ENCODE results near the gene MYO3B. TPM values are rescaled to one million over a fixed set of nuclear protein-coding genes. Genes with fewer than 3 reads are reported as not detected.

The MYO3B gene
- total RNA-seq, 1 experiment from 2014 or later, result 0.09 TPM

DNA sequence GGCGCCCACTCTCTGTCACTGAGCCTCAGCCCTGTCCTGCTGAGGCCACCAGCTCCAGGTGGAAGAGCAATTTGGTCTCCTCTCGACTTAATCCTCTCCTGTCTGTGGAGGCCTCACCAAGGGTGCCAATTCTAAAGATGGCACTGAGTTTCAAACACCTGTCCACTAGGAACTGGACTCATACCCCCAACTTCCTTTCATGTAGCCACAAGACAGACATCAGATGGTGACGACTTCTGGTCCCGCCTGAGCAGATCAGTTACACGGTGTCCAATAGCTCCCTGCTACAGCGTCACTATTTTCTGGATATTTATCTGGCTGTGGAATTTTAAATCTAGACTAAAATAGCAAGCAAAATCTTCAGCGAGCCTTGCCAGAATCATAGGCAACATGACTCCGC, 512.7 kb downstream of the MYO3B start:
- Mint-ChIP-seq H3K27me3 (ENCODE audit: insufficient read depth, unreplicated experiment) (no peaks in the 10 kb centered on the region), H3K4me3 (ENCODE audit: unreplicated experiment) (no peak overlapping the region), H3K27ac (ENCODE audit: unreplicated experiment) (no peak overlapping the region), H3K9me3 (ENCODE audit: unreplicated experiment) (no peaks in the 10 kb centered on the region), H3K4me1 (ENCODE audit: low read depth, unreplicated experiment) (peaks cover 7% of the 10 kb centered on the region), H3K36me3 (ENCODE audit: insufficient read depth, unreplicated experiment) (no peaks in the 10 kb centered on the region)
- DNase-seq, result no peak
- ChIA-PET CTCF (no interaction called here), POLR2A (no interaction called here)
- intact Hi-C loops (cut with micrococcal nuclease; ENCODE audit: unreplicated experiment), result no loop called here
- no TSS peak for BruUV-seq (replicated peaks)
- H3K9me3 ChIP-seq, result no peaks in the 10 kb centered on the region
- no peaks in the 10 kb centered on the region for H3K27me3 ChIP-seq (replicated peaks; ENCODE audit: control insufficient read depth, insufficient read depth, low read length)
- H3K4me3 ChIP-seq (ENCODE audit: low read depth, low read length), result no peak overlapping the region
- H3K36me3 ChIP-seq (ENCODE audit: control insufficient read depth, insufficient read depth, low read length), result no peaks in the 10 kb centered on the region
- TF ChIP-seq, protein P1, sequence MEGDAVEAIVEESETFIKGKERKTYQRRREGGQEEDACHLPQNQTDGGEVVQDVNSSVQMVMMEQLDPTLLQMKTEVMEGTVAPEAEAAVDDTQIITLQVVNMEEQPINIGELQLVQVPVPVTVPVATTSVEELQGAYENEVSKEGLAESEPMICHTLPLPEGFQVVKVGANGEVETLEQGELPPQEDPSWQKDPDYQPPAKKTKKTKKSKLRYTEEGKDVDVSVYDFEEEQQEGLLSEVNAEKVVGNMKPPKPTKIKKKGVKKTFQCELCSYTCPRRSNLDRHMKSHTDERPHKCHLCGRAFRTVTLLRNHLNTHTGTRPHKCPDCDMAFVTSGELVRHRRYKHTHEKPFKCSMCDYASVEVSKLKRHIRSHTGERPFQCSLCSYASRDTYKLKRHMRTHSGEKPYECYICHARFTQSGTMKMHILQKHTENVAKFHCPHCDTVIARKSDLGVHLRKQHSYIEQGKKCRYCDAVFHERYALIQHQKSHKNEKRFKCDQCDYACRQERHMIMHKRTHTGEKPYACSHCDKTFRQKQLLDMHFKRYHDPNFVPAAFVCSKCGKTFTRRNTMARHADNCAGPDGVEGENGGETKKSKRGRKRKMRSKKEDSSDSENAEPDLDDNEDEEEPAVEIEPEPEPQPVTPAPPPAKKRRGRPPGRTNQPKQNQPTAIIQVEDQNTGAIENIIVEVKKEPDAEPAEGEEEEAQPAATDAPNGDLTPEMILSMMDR (IDR thresholded peaks at IDR 0.05; ENCODE audit: insufficient read depth in 1 of 2, low read depth in 1 of 2, low read length in 1 of 2, severe bottlenecking in 1 of 2, unreplicated experiment in 1 of 2), result no peak
- no peaks in the 10 kb centered on the region for H3K4me1 ChIP-seq

DNA sequence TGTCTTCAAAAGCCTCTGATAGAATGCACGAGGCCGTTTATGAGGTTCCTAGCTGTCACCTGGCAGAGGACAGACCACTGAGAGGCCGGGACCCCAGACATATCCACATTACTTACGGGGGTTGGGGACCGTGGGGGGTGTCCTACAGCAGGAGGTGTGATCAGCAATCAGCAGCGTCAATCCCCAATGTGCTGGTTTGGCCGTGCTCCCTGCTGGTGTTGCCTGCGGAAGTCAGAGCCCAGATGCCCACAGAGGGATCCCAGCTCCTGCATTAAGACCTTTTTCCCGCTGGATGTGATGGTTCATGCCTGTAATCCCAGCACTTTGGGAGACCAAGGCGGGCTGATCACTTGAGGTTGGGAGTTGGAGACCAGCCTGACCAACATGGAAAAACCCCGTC, 516.4 kb downstream of the MYO3B start:
- intact Hi-C loops (cut with micrococcal nuclease; ENCODE audit: unreplicated experiment), result no loop called here
- ChIA-PET CTCF (no interaction called here), POLR2A (no interaction called here)
- Mint-ChIP-seq H3K27me3 (ENCODE audit: insufficient read depth, unreplicated experiment) (no peaks in the 10 kb centered on the region), H3K36me3 (ENCODE audit: insufficient read depth, unreplicated experiment) (no peaks in the 10 kb centered on the region), H3K4me1 (ENCODE audit: low read depth, unreplicated experiment) (peaks cover 15% of the 10 kb centered on the region), H3K4me3 (ENCODE audit: unreplicated experiment) (no peak overlapping the region), H3K9me3 (ENCODE audit: unreplicated experiment) (no peaks in the 10 kb centered on the region), H3K27ac (ENCODE audit: unreplicated experiment) (no peak overlapping the region)
- TF ChIP-seq, protein P1 (IDR thresholded peaks at IDR 0.05; ENCODE audit: insufficient read depth in 1 of 2, low read depth in 1 of 2, low read length in 1 of 2, severe bottlenecking in 1 of 2, unreplicated experiment in 1 of 2), result no peak
- H3K27me3 ChIP-seq (replicated peaks; ENCODE audit: control insufficient read depth, insufficient read depth, low read length), result no peaks in the 10 kb centered on the region
- H3K4me3 ChIP-seq (ENCODE audit: low read depth, low read length), result no peak overlapping the region
- no peaks in the 10 kb centered on the region for H3K36me3 ChIP-seq (ENCODE audit: control insufficient read depth, insufficient read depth, low read length)
- H3K9me3 ChIP-seq, result no peaks in the 10 kb centered on the region
- no peaks in the 10 kb centered on the region for H3K4me1 ChIP-seq
- no TSS peak for BruUV-seq (replicated peaks)
- no peak for DNase-seq

DNA sequence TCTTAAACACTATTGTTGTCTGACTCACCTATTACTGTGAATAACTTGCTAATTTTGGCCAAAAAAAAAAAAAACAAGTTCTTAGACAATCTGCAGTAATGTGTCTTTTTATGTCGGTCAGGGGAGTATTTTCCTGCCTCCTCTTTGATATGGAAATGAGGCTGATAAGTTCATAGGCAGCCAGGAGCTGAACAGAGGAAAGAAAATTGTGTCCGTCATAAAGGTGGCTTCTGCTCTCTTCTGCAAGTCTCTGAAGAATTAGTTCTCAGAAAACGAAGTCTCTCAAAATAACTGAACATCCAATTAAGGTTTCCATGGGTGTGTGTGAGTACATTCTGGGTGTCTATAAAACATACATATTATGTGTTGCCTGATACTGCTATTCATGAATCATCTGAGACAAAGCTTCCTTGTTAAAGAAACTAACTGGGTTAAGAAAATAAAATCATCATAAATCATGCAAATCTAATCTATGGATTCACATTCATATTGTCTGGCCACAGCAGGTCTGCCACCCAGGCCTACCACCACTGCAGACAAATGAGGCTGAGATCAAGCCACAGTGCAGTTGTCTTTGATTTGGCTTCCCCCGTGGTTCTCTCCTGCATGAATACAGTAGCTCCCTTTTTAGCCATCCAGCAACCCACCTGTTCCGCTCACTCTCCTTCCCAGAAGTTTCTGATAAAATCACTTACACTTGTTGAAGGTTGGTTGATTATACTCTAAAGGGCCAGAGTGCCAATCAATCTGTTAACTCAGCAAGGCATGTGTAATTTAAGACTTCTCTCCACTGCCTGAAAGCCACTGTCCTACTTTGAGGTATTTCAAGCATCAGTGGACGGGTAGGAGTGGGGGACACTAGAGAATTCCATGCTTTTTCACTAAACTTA, 517.8 kb downstream of the MYO3B start:
- no TSS peak for BruUV-seq (replicated peaks)

More for the DNA sequence above, 517.8 kb downstream of the MYO3B start:
- ChIA-PET POLR2A (no interaction called here), CTCF (interaction anchor here (0.7 kb wide), 1 partner anchor 215 kb away, joined by 3 read pairs; no protein-coding TSS in a partner anchor)
- H3K27me3 ChIP-seq (replicated peaks; ENCODE audit: control insufficient read depth, insufficient read depth, low read length), result no peaks in the 10 kb centered on the region
- no peaks in the 10 kb centered on the region for H3K36me3 ChIP-seq (ENCODE audit: control insufficient read depth, insufficient read depth, low read length)
- no peak overlapping the region for H3K4me3 Mint-ChIP-seq (ENCODE audit: unreplicated experiment)
- H3K9me3 ChIP-seq, result no peaks in the 10 kb centered on the region
- no peaks in the 10 kb centered on the region for H3K9me3 Mint-ChIP-seq (ENCODE audit: unreplicated experiment)
- H3K4me3 ChIP-seq (ENCODE audit: low read depth, low read length), result no peak overlapping the region
- no peaks in the 10 kb centered on the region for H3K4me1 ChIP-seq
- no peak overlapping the region for H3K27ac Mint-ChIP-seq (ENCODE audit: unreplicated experiment)
- DNase-seq, result no peak
- intact Hi-C loops (cut with micrococcal nuclease; ENCODE audit: unreplicated experiment), result no loop called here
- no peaks in the 10 kb centered on the region for H3K36me3 Mint-ChIP-seq (ENCODE audit: insufficient read depth, unreplicated experiment)
- TF ChIP-seq, protein P1 (IDR thresholded peaks at IDR 0.05; ENCODE audit: insufficient read depth in 1 of 2, low read depth in 1 of 2, low read length in 1 of 2, severe bottlenecking in 1 of 2, unreplicated experiment in 1 of 2), result no peak
- peaks cover 16% of the 10 kb centered on the region for H3K4me1 Mint-ChIP-seq (ENCODE audit: low read depth, unreplicated experiment)
- H3K27me3 Mint-ChIP-seq (ENCODE audit: insufficient read depth, unreplicated experiment), result no peaks in the 10 kb centered on the region

Measured in Caco-2 (cell line).